HT-29 (cell line): ENCODE results near the gene TCF4. TPM values are rescaled to one million over a fixed set of nuclear protein-coding genes. Genes with fewer than 3 reads are reported as not detected.

Experiments
- DNase-seq: peaks from one replicate; pipeline ENCODE4 v3.0.0-alpha.2; 2015; ENCODE audit warnings: low spot score
- total RNA-seq: library from RNA; depleted of rRNA; stranded (reverse); fragments of >200 nt; shearing (Covaris generic); gene quantifications from 2 replicates; pipeline ENCODE4 v1.2.3, GENCODE V29; 2014

TCF4 gene
- total RNA-seq, 1 experiment from 2014 or later = 0.58 TPM

DNA sequence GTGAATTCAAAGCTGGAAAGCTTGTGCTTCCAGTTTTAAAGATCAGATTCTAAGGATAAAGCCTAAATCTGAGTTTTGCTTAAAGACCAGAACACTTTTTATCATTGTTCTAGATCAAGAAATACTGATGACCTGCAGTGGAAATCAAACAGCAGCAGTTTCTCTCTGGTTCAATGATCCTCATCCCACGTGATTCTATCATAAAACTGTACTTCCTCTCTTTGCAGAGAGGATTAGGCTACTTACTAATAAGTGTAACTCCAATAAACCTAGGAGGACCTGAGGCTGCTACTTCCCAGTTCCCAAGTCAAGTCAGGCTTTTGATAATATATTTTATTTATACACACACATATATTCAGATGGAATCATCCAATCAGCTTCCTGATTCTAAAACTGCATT, 81.9 kb downstream of the TCF4 start:
- no peak for DNase-seq

DNA sequence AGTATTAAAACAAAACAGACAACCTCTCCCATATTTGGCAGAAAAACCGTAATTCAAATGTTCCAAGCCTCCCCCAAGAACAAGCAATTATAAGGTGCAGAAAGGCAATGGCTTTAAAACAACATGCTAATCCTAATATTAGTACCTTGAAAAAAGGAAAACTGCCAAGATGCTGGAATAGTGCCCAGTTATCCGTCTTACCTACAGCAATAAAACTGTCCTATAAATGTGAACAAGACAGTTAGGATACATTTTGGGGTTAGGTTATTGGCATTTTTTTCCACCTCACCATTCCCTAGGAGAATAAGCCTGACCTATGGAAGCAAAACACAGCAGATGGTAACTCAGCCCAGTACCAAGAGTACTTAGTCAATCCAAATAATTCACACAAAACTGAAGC, 83.2 kb downstream of the TCF4 start:
- DNase-seq = no peak

DNA sequence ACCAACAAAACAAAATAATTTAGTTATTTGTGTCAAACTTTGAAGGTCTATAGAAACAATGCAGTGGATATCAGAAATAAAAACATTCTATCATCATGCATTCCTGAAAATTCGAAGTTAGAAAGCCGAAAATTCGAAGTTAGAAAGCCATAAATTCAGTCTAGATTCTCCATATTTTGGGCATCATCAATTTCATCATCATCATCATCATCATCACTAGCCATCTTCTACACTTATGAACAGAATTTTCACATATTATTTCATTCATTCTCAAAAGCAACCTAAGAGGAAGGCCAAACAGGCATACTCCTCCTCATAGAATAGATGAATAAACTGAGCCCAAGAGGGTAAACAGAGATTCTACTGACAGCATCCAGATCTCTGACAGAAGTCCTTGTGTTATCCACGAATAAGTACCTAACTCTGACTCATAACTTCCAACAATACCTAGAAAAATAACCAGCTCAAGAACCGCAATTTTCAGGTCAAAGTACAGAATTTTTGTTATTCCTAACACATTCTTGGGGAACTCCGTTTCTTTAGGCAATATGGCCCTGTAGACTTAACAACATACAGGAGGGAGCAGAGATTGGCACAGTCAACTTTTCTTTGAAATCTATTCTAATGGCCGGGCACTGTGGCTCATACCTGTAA, 84.7 kb downstream of the TCF4 start:
- DNase-seq = no peak

DNA sequence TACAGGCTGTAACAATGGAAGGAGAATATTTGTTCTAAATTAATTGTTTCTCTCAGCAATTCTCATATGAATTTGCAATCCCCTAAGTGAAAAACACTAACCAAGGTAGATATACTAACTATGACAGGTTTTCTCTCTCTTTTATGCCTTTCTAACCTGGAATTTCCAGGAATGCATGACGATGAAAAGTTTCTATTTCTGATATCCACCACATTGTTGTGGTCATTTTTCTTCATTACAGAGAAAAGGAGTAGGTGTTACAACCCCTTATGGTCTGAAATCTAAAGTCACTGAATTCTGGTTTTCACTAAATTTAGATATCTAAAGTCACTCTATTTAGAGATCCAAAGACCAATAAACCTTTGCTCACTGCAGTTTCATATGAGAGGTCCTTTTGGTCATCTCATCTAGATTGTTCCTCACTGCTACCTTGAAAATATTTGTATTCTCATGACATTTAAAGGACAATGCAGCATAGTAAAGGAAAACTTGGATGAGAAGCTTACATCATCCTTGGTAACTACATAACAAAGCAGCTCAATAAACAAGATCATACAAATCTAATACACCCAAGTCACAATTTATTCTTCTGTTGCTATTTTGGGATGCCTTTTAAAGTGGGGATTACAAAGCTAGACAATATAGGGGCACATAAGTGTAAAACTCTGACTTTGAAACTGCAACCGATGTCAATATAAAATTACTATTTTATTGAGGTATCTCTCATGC, 85.8 kb downstream of the TCF4 start:
- DNase-seq = no peak

DNA sequence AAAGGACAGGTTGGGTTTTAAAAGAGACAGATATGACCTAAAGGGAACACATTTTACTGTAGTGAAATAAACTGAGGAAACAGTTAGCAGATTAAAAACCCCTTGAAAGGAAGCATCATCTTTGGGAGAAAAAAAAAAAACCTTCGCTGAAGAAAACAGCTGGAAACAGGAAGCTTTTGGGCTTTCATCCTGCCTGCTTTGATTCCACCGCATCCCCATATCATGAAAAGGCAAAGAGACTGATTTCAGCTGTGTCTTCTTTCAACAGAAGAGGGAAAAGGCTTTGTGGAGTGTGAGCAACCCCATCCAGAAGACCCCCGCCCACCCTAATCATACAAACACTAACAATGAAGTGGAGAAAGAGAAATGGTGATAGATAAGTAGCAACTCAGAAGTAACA, 86.4 kb downstream of the TCF4 start:
- no peak for DNase-seq

DNA sequence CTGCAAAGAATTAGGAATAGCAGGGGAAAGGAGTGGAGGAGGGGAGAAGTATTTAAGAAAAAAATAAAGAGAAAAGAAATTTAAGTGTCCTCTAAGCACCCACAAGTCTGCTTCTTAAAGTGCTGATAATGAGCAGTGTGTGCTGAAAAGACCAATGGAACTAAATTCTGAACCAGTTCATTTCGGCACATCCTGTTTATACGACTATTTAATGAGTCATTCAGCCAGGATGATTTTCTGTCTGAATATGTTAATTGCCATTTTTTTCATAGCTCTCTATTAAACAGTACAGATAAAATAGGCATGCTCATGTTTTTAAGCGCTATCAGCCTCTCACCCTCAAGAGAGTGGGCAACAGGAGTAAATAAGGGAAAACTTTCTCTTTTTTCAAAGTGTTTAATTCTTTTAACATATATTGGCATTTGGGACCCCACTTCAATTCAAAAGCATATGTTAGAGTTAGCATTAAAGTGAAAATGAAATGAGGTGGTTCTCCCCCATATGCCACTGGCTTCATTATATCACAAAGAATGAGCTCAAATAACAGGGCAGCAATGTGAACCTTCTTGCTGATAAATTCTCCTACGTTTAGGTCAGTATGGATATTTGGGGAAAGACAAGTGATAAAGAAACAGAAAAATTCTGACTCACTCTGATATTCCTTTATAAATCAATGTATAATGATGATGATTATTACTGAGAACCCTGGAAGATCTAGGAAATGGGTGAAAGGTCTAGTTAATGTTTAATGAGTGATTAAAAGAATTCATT, 87.5 kb downstream of the TCF4 start:
- DNase-seq = no peak

DNA sequence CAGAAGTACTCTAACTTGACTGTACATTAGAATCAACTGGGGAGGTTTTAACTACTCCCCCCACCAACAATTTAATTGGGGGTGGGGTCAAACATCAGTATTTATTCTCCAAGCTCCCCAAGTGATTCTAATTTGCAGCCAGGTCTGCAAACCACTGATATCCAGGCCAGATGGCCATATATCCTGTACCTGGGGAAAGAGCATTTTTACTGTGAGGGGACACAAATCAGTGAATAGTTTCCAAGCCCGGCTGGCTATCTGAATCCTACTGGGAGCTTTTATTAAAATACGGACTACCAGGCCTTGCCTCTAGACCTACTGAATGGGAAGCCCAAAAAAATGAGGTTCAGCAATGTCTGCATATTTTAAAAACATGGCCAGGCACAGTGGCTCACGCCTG, 88.5 kb downstream of the TCF4 start:
- no peak for DNase-seq

DNA sequence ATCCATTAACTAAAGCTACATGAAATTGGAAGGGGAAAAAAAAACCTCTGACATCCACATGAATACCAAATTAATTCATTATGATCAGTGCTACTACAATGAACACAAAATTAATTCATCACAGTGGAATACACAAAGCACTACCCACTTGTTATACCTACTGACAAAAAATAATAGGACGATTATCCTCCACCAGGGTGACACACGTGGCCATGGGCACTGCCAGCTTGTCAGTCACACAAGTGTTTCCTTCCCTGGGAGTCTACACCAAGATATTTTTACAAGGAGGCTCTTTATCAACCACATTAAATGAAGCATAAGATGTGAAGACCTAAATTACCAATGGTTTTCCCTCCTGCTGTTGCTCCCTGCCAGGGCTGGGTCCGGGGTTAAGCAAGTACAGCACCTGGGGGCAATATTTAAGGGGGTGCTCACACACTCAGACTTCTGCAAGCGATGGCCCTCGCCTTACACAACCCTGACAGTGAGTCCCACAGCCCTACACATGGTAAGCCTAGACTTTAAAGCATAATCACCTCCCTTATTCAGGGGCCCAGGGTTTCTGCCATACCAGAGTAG, 90.1 kb downstream of the TCF4 start:
- no peak for DNase-seq

DNA sequence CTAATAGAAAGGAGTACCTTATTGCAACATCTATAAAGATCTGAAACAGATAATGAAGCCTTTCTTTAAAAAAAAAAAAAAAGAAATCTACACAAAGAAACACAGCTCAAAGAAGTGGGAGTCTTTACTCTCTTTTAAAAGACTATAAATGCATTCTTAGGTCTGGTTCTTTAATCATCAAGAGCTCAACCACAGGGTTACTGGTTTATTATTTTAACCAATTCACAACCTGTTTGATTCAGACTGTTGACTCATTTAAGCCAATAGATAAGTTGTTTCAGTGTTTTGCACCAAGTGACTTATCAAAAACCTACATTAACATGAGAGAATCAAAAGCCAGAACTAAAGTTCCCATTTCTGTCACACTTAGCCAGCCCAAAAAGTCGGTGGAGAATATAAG, 93.1 kb downstream of the TCF4 start:
- no peak for DNase-seq

DNA sequence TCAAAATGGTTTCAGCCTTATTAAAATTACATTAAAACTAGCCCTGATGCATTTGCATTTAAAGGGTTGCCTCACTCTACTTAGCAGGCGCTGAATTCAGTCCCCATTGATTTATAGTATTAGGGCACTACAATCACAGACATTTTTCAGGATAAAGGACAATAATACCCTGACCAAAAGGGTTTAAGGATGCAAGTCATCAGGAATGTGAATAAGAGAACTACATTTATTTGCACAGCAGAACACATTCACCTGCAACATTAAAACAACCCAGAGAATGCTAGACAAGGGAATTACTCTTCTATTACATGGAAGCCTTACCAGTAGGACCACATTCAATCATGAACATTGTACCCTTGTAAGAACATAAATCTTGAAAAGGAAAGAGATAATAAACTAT, 93.6 kb downstream of the TCF4 start:
- DNase-seq = no peak

DNA sequence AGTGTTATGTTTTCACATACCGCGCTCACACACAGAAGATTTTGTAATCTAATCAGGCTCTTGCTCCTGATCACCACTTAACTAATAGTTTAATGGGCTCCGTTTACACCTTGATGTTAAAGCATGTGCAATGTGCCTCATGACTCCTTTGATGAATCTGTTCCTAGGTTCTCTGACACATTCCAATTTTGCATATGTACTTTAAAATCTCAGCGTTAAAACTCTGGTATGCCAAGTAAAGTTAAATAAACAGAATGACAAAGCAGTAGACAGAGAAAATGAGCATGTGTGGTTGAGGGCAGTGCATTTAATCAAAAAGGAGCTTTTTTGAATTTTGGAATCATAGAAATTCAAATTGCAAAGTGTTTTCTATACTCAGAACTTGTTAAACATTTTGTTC, 96.4 kb downstream of the TCF4 start:
- DNase-seq = no peak

DNA sequence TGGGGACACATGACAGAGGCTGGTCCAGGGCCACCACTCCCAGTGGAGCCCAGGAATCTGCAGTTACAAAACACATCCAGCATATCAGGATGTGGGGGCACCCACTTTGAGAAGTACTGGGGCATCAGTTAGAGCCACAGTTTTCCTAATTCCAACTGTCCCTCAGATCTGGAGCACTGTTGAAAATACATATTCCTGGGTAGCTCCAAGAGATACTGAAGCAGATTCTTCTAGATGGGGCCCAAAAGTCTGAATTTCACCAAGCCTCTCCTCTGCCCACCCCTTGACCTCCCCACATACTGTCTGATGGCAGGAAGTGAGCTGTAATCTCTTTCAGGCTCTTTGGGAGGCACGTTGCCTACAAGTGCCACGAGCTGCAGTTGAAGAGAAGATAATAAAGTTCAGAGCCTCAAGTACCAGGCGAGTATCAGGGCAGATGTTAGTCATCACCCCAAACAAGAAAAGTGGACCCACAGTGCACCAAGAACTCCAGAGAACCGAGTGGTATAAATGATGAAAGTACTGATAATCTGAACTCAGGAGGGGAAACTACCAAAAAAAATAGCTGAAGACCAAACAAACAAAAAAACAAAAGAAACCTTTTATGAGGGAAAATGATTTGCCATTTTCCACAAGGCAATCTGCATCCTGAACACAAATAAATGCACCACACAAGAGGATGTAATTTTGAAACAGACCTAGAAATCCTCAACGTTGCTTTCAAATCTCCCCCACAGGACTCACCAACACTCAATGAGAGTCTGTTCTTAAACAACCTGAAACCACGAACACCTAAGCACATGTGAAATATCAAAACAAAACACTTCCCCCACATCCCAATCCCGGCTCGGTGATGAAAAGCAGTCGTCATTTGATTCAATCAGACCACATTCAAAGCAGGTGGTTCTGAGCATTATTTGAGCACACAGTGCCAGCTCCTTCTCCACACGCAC, 98.7 kb downstream of the TCF4 start:
- no peak for DNase-seq

DNA sequence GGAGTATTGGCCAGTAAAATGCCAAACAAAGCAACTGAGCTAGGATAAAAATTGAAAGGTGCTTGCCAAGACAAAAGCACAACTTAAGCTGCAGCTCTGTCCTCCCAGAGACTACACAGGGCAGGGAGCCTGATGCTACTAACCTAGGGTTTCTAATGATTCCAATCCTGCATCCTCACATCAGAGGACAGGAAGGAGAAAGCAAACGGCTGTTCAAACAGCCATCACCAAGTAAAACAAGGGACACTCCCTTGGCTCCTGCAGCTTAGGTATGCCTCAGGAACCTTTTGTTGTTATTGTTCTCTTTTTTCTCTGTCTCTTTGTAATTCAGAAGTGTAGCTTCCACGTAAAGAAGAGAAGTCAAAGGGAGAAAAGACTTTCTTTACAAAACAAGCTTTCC, 99.5 kb downstream of the TCF4 start:
- DNase-seq = no peak

DNA sequence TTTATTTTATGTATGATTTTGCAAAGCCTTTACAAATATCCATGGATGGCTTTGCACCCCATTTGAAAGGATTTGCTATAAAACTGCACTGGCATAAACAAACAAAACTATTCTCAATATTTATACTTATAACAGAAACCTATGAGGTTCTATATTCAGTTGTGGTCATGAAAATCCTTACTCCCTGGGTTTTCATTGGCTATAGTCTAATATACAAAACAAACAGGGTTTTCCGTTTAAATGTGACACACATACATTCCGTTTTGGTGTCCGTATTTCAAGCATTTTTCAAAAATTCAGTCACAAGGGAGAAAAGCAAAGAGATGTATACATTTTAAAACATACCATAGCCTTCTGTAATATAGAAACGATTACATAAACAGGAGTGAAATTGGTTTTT, 100.0 kb downstream of the TCF4 start:
- DNase-seq = no peak

DNA sequence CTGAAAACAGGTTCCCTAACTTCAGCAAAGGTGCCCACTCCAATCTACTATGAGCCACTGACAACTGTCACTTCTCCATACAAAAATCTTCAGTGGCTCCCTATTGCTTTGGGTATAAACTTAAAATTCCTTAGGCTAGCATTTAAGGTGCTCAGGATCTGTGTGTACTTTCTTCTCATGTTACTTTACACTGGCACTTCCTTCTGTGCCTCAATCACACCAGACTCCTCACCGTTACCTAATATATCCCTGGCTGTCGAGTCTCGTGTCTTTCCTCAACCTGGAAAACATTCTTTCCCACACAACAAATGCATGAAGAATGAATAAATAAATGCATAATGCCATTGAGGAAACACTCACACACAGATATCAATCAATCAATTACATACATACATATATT, 101.1 kb downstream of the TCF4 start:
- DNase-seq = no peak

DNA sequence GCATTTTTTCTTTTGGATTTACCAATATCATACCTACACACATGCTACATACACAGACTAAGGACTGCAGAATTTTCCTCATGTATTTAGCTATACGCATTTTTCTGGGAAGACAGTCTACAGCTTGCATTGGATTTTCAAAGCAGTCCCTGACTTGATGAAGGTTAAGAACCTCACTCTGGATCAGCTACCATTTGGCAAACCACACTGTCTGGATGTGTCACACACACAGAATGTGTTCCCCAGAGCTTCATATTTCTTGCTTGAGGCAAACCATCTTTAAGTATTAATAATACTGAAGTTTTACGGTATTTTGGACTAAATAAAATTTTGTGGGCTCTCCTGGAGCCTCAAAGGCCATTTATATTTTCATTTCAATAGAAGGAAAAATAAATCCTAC, 102.3 kb downstream of the TCF4 start:
- no peak for DNase-seq

DNA sequence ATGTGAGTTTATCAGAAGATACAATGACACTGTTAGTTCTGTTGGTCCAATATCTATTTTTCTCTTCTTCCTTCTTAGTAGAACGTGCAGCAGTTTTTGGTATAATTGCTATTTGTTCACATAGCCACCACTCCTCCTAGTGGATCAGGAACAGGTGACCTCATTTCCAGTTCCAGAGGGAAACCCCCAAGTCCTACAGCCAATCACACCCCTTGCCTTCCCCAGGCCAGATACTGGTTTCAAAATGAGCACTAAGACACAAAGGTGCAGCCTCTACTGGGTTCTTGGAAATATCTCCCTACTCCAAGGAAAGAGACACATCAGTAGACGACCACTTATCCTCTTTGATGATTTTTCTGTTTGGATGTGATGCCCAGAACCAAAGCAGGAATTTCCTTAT, 103.2 kb downstream of the TCF4 start:
- no peak for DNase-seq

DNA sequence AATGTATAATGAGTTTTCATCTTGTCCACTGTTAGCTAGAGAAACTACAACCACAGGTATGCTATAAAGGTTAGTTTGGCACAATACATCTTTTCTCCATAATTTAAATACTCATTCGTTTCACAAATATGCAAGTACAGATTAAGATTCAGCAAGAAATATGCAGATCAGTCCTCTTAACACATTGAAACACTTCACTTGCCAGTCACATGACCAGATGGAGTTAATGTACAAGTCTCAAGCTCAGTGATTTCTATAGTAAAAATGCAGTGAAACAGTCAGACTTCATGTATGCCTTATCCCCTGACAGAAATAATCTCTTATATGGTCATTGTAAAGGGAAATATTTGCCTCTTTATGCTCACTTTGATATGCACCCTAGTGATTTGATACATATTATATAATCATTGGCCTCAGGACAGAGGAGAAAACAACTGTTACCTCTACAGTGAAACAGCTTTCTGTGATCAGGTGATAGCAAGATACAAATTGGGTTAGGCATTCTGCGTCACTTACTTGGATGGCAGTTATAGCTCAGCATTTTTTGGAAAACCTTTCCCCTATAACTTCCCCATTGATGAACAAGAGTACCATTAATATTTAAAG, 104.6 kb downstream of the TCF4 start:
- DNase-seq = no peak

DNA sequence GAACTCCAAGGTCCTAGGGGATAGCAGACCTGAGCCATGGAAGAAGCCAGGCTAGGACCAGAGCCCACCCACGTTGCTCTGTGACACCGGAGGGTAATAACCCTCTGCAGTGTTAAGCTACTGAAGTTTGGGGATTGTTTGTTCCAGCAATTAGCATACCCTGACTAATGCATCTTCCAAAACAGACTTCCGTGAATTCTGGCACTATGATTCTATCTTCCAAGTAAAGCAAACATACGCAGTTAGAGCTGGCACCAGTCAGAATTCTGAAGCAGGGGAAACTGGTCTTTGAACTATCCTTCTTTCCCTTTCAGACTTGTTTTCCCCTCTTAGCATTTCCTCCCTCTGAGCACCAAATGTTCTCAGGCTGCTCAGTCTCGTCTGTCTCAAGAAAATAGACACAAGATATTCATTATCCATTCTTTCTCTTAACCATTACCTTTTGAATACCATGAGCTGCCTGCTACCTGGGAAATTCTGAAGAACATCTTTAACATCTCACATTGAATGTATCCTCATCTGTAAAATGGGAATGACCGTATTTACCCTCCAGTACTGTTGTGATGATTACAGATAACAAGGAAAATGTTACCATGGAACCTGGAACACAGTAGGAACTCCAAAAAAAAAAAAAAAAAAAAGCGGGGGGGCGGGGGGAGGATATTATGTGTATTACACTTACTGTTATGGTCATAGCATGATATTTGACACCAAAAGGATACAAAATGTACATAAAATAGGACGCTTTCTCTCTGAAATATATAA, 108.2 kb downstream of the TCF4 start:
- DNase-seq = no peak
